H1 (cell line): Measurements from ENCODE around the gene SIGLEC10. TPM values are rescaled to one million over a fixed set of nuclear protein-coding genes. Genes with fewer than 3 reads are reported as not detected.

ENCODE experiments used
- BCL11A ChIP-seq, 2 experiments: IDR thresholded peaks; one replicate each; pipeline ENCODE4 v1.6.1; 2011; ENCODE audit warnings: low read depth in 2 of 2, low read length in 2 of 2, mild to moderate bottlenecking in 2 of 2
- CBX5 ChIP-seq: fragments of 300-800, 300-1000 bp; sonication (generic); IDR thresholded peaks from 2 replicates; pipeline ENCODE4 v1.7.1; 2016; ENCODE audit warnings: antibody characterized with exemption, low read length, low read depth
- CHD1 ChIP-seq: IDR thresholded peaks from 2 replicates; pipeline ENCODE4 v1.6.1; 2012; ENCODE audit warnings: low read depth, low read length, improper control_type of control experiment
- CHD2 ChIP-seq: IDR thresholded peaks from 2 replicates; pipeline ENCODE4 v1.6.1; 2012; ENCODE audit warnings: low read length, improper control_type of control experiment
- EP300 ChIP-seq, 2 experiments: IDR thresholded peaks; 1 replicate in 1 of 2; 2 replicates in 1 of 2; pipeline ENCODE4 v1.6.1; 2011 to 2012; ENCODE audit warnings: low read depth in 2 of 2, low read length in 2 of 2, mild to moderate bottlenecking in 2 of 2, borderline replicate concordance in 1 of 2, inconsistent platforms in 1 of 2, moderate library complexity in 1 of 2
- GABPA ChIP-seq: IDR thresholded peaks from 2 replicates; pipeline ENCODE4 v1.6.1; 2011; ENCODE audit warnings: mild to moderate bottlenecking, low read length, moderate library complexity, borderline replicate concordance; ENCODE audit not compliant: insufficient read depth
- HDAC2 ChIP-seq, 2 experiments: fragments of 300-600 bp in 1 of 2; sonication (generic) in 1 of 2; IDR thresholded peaks; 2 replicates each; pipeline ENCODE4 v1.6.1; 2011 to 2012; ENCODE audit warnings: low read depth in 2 of 2, low read length in 2 of 2, mild to moderate bottlenecking in 2 of 2, moderate library complexity in 2 of 2, borderline replicate concordance in 1 of 2, inconsistent platforms in 1 of 2
- JUND ChIP-seq: IDR thresholded peaks from 2 replicates; pipeline ENCODE4 v1.6.1; 2011; ENCODE audit warnings: mild to moderate bottlenecking, improper control_type of control experiment, low read length
- KDM5A ChIP-seq: fragments of 200-600 bp; IDR thresholded peaks from 2 replicates; pipeline ENCODE4 v1.7.1; 2012; ENCODE audit warnings: mild to moderate bottlenecking, low read length, inconsistent platforms, mixed read lengths
- MAFK ChIP-seq: IDR thresholded peaks from 2 replicates; pipeline ENCODE4 v1.6.1; 2012; ENCODE audit warnings: low read depth, mild to moderate bottlenecking, improper control_type of control experiment, low read length
- PHF8 ChIP-seq: fragments of 200-600 bp; sonication (generic); conservative IDR thresholded peaks from 2 replicates; pipeline ENCODE4 v1.7.1; 2012; ENCODE audit warnings: low read depth, mild to moderate bottlenecking, inconsistent platforms, low read length, moderate library complexity
- POLR2A ChIP-seq, 2 experiments: IDR thresholded peaks; 1 replicate in 1 of 2; 2 replicates in 1 of 2; pipeline ENCODE4 v1.6.1; 2011; ENCODE audit warnings: low read depth in 2 of 2, low read length in 2 of 2, mild to moderate bottlenecking in 2 of 2; ENCODE audit errors: control extremely low read depth in 1 of 2
- RAD21 ChIP-seq, 2 experiments: IDR thresholded peaks in 1 of 2; conservative IDR thresholded peaks in 1 of 2; 2 replicates each; pipeline ENCODE4 v1.6.1; 2011; ENCODE audit warnings: low read depth in 2 of 2, low read length in 2 of 2, improper control_type of control experiment in 1 of 2, inconsistent platforms in 1 of 2, mild to moderate bottlenecking in 1 of 2, moderate library complexity in 1 of 2
- SIN3A ChIP-seq, 2 experiments: IDR thresholded peaks in 1 of 2; conservative IDR thresholded peaks in 1 of 2; 2 replicates each; pipeline ENCODE4 v1.6.1; 2011 to 2012; ENCODE audit warnings: low read length in 2 of 2, improper control_type of control experiment in 1 of 2, low read depth in 1 of 2, mild to moderate bottlenecking in 1 of 2
- SRF ChIP-seq: IDR thresholded peaks from 2 replicates; pipeline ENCODE4 v1.6.1; 2011; ENCODE audit warnings: mild to moderate bottlenecking, low read depth, low read length, moderate library complexity
- TAF7 ChIP-seq: optimal IDR thresholded peaks from 2 replicates; pipeline ENCODE3; 2011; ENCODE audit warnings: low read depth, mild to moderate bottlenecking, inconsistent platforms, low read length, moderate library complexity, borderline replicate concordance
- TBP ChIP-seq: IDR thresholded peaks from 2 replicates; pipeline ENCODE4 v1.6.1; 2011; ENCODE audit warnings: low read depth, low read length, improper control_type of control experiment
- YY1 ChIP-seq: IDR thresholded peaks from 2 replicates; pipeline ENCODE4 v1.6.1; 2011; ENCODE audit warnings: low read depth, mild to moderate bottlenecking, low read length
- ZNF274 ChIP-seq: IDR thresholded peaks from 2 replicates; pipeline ENCODE4 v1.7.0; 2012; ENCODE audit warnings: low read length, borderline replicate concordance; ENCODE audit errors: extremely low read depth
- polyA plus RNA-seq, 7 experiments: library from polyadenylated mRNA; depleted of rRNA in 3 of 7; stranded (reverse) in 5 of 7; unstranded in 2 of 7; fragments of >200 nt in 5 of 7; fragments of 200-250 nt in 2 of 7; gene quantifications; 1 replicate in 5 of 7; 2 replicates in 1 of 7; 4 replicates in 1 of 7; pipeline versions ENCODE4 v1.2.1 to v1.2.3, GENCODE V29; 2011 to 2013; ENCODE audit warnings: missing spikeins in 2 of 7, mixed read lengths in 2 of 7
- total RNA-seq: library from RNA; stranded (reverse); fragmentation: NEBNext Ultra II Directional; extraction: Animal tissue kit (Norgen Biotek cat#: 25700); gene quantifications from 2 replicates; pipeline ENCODE4 v1.2.1, GENCODE V29; 2021
- TF ChIP-seq, protein P1 (sequence below): IDR thresholded peaks from 2 replicates; pipeline ENCODE4 v1.6.1; 2012; ENCODE audit warnings: low read length, inconsistent platforms
- TF ChIP-seq, protein P2 (sequence below): IDR thresholded peaks from 2 replicates; pipeline ENCODE4 v1.6.1; 2011; ENCODE audit warnings: low read depth, mild to moderate bottlenecking, low read length; ENCODE audit not compliant: insufficient read depth

SIGLEC10 gene
- total and polyA plus RNA-seq, 2 of the 8 experiments (the other 6 are each of a cell fraction or from before 2014, with no cell fraction given), result 0.06 TPM; not detected in 1

- TF ChIP-seq SIN3A (conservative IDR thresholded peaks at IDR 0.05 in 1 of 2, IDR thresholded peaks at IDR 0.05 in 1 of 2; ENCODE audit: low read depth in 1 of 2, low read length in 2 of 2) (0 out of 4 replicates have a peak, but pooled peaks of 1 of the 2 experiments have one; percentile 33), RAD21 (IDR thresholded peaks at IDR 0.05 in 1 of 2, conservative IDR thresholded peaks at IDR 0.05 in 1 of 2; ENCODE audit: low read depth in 2 of 2, low read length in 2 of 2) (no peak; a peak in 1 of 4 replicates), PHF8 (peak; percentile 66), TBP (peak; percentile 53), HDAC2 (IDR thresholded peaks at IDR 0.05; ENCODE audit: borderline replicate concordance in 1 of 2, low read depth in 2 of 2, low read length in 2 of 2) (no peak), GABPA (no peak), SRF (0 out of 2 replicates have a peak, but pooled peaks have one; percentile 46), MAFK (no peak), YY1 (no peak), EP300 (IDR thresholded peaks at IDR 0.05; ENCODE audit: borderline replicate concordance in 1 of 2, low read depth in 2 of 2, low read length in 2 of 2) (no peak), CHD1 (no peak), KDM5A (no peak), POLR2A (IDR thresholded peaks at IDR 0.05; ENCODE audit: control extremely low read depth in 1 of 2, low read depth in 2 of 2, low read length in 2 of 2) (peak; percentile 75 to 85), CBX5 (no peak), JUND (no peak), ZNF274 (no peak), CHD2 (peak; percentile 76), TAF7 (no peak), BCL11A (IDR thresholded peaks at IDR 0.05; ENCODE audit: low read depth in 2 of 2, low read length in 2 of 2) (no peak)
- TF ChIP-seq, protein P1, sequence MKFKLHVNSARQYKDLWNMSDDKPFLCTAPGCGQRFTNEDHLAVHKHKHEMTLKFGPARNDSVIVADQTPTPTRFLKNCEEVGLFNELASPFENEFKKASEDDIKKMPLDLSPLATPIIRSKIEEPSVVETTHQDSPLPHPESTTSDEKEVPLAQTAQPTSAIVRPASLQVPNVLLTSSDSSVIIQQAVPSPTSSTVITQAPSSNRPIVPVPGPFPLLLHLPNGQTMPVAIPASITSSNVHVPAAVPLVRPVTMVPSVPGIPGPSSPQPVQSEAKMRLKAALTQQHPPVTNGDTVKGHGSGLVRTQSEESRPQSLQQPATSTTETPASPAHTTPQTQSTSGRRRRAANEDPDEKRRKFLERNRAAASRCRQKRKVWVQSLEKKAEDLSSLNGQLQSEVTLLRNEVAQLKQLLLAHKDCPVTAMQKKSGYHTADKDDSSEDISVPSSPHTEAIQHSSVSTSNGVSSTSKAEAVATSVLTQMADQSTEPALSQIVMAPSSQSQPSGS, result no peak
- TF ChIP-seq, protein P2, sequence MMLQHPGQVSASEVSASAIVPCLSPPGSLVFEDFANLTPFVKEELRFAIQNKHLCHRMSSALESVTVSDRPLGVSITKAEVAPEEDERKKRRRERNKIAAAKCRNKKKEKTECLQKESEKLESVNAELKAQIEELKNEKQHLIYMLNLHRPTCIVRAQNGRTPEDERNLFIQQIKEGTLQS, result no peak
Observed at GRCh38 chr19:51394050-51394836, 23.2 kb downstream of the SIGLEC10 start (continued).
